GM23338 (cell line): Measurements from ENCODE around the gene SFR1. TPM values are rescaled to one million over a fixed set of nuclear protein-coding genes. Genes with fewer than 3 reads are reported as not detected.

ENCODE experiments used
- ATAC-seq: fragments of 200-7000 bp; cut with Tn5 transposase; 3 replicates; pipeline ENCODE4 v1.9.1; 2020
- DNase-seq: peaks from one replicate; pipeline ENCODE4 v3.0.0-alpha.2; 2015; ENCODE audit warnings: low spot score
- H2AFZ ChIP-seq: fragments of 200-600 bp; sonication (generic); 2 replicates; pipeline ENCODE4 v1.8.0; 2016; ENCODE audit warnings: antibody characterized with exemption, mild to moderate bottlenecking, moderate library complexity
- H3F3A ChIP-seq: fragments of 200-600 bp; sonication (generic); replicated peaks from 2 replicates; pipeline ENCODE4 v1.8.0; 2017; ENCODE audit warnings: antibody characterized with exemption, mixed run types, low read depth
- H3K27ac ChIP-seq: fragments of 200-600 bp; sonication (generic); 2 replicates; pipeline ENCODE4 v1.6.1; 2016; ENCODE audit warnings: low read depth
- H3K27me3 ChIP-seq: fragments of 200-600 bp; sonication (generic); 2 replicates; pipeline ENCODE4 v1.8.0; 2016; ENCODE audit warnings: mild to moderate bottlenecking, mixed run types, moderate library complexity; ENCODE audit not compliant: insufficient read depth
- H3K36me3 ChIP-seq: fragments of 200-600 bp; sonication (generic); 2 replicates; pipeline ENCODE4 v1.8.0; 2016; ENCODE audit warnings: mild to moderate bottlenecking; ENCODE audit not compliant: insufficient read depth
- H3K4me1 ChIP-seq: fragments of 200-600 bp; sonication (generic); 2 replicates; pipeline ENCODE4 v1.8.0; 2016; ENCODE audit warnings: mild to moderate bottlenecking, moderate library complexity; ENCODE audit not compliant: insufficient read depth
- H3K4me2 ChIP-seq: fragments of 200-600 bp; sonication (generic); 2 replicates; pipeline ENCODE4 v1.7.1; 2017; ENCODE audit warnings: mixed run types
- H3K4me3 ChIP-seq: fragments of 200-600 bp; sonication (generic); 2 replicates; pipeline ENCODE4 v1.6.1; 2016; ENCODE audit warnings: mixed run types
- H3K79me2 ChIP-seq: fragments of 200-600 bp; sonication (generic); replicated peaks from 2 replicates; pipeline ENCODE4 v1.8.0; 2017; ENCODE audit warnings: mild to moderate bottlenecking; ENCODE audit not compliant: insufficient read depth
- H3K9me2 ChIP-seq: fragments of 200-600 bp; sonication (generic); 2 replicates; pipeline ENCODE4 v1.8.0; 2017; ENCODE audit not compliant: insufficient read depth
- H4K20me1 ChIP-seq: fragments of 200-600 bp; sonication (generic); replicated peaks from 2 replicates; pipeline ENCODE4 v1.8.0; 2017; ENCODE audit warnings: mild to moderate bottlenecking; ENCODE audit not compliant: insufficient read depth
- H3K27ac Mint-ChIP-seq: 2 replicates; pipeline ENCODE4 v1.8.0; 2020; ENCODE audit warnings: inconsistent platforms, mild to moderate bottlenecking, moderate library complexity, mixed read lengths
- H3K27me3 Mint-ChIP-seq: 3 replicates; pipeline ENCODE4 v1.8.0; 2022; ENCODE audit warnings: low read depth, mild to moderate bottlenecking, moderate library complexity, mixed read lengths, inconsistent platforms; ENCODE audit not compliant: insufficient read depth, poor library complexity
- H3K36me3 Mint-ChIP-seq: 3 replicates; pipeline ENCODE4 v1.8.0; 2021; ENCODE audit warnings: low read depth, mild to moderate bottlenecking, inconsistent platforms, moderate library complexity, mixed read lengths
- H3K4me1 Mint-ChIP-seq: 3 replicates; pipeline ENCODE4 v1.8.0; 2020; ENCODE audit warnings: mild to moderate bottlenecking, inconsistent platforms, mixed read lengths
- H3K4me3 Mint-ChIP-seq: 3 replicates; pipeline ENCODE4 v1.8.0; 2021; ENCODE audit warnings: moderate library complexity, mild to moderate bottlenecking, inconsistent platforms, mixed read lengths
- H3K9me3 Mint-ChIP-seq: 3 replicates; pipeline ENCODE4 v1.8.0; 2020; ENCODE audit warnings: moderate library complexity, mild to moderate bottlenecking, inconsistent platforms, mixed read lengths
- CREB1 ChIP-seq: fragments of 250-450 bp; sonication (Bioruptor Pico); IDR thresholded peaks from 2 replicates; pipeline ENCODE4 v1.5.0; 2020; ENCODE audit warnings: low read depth, mild to moderate bottlenecking, moderate library complexity
- CTCF ChIP-seq, 2 experiments: fragments of 200-600 bp in 1 of 2; sonication (generic) in 1 of 2; conservative IDR thresholded peaks; 2 replicates each; pipeline versions ENCODE4 v1.5.1 to v1.6.1; 2016 to 2017; ENCODE audit warnings: antibody characterized with exemption in 2 of 2, low read depth in 2 of 2, mild to moderate bottlenecking in 2 of 2, moderate library complexity in 1 of 2
- EZH2 ChIP-seq: fragments of 200-600 bp; sonication (generic); IDR thresholded peaks from one replicate; pipeline ENCODE4 v1.8.0; 2017; ENCODE audit warnings: antibody characterized with exemption, mild to moderate bottlenecking, low read depth; ENCODE audit not compliant: unreplicated experiment
- EZH2phosphoT487 ChIP-seq: fragments of 200-600 bp; sonication (generic); IDR thresholded peaks from one replicate; pipeline ENCODE4 v1.8.1; 2018; ENCODE audit warnings: antibody characterized with exemption; ENCODE audit not compliant: unreplicated experiment
- JUNB ChIP-seq: IDR thresholded peaks from one replicate; pipeline ENCODE4 v1.6.1; 2016; ENCODE audit warnings: antibody characterized with exemption; ENCODE audit not compliant: unreplicated experiment
- NANOG ChIP-seq: IDR thresholded peaks from 2 replicates; pipeline ENCODE4 v1.6.1; 2016; ENCODE audit warnings: antibody characterized with exemption, borderline replicate concordance
- POLR2AphosphoS5 ChIP-seq: IDR thresholded peaks from 2 replicates; pipeline ENCODE4 v1.6.1; 2016; ENCODE audit warnings: antibody characterized with exemption, low read depth
- STAT1 ChIP-seq: IDR thresholded peaks from one replicate; pipeline ENCODE4 v1.6.1; 2016; ENCODE audit warnings: antibody characterized with exemption; ENCODE audit not compliant: unreplicated experiment
- ZNF114 ChIP-seq: fragments of 250-450 bp; sonication (Bioruptor Pico); IDR thresholded peaks from 2 replicates; pipeline ENCODE4 v1.5.0; 2020; ENCODE audit warnings: mild to moderate bottlenecking, moderate library complexity
- ZNF331 ChIP-seq: fragments of 250-450 bp; sonication (Bioruptor Pico); IDR thresholded peaks from 2 replicates; pipeline ENCODE4 v1.5.0; 2020; ENCODE audit warnings: low read depth, mild to moderate bottlenecking, moderate library complexity
- ZNF462 ChIP-seq: fragments of 250-450 bp; sonication (Bioruptor Pico); IDR thresholded peaks from 2 replicates; pipeline ENCODE4 v1.5.0; 2020; ENCODE audit warnings: mild to moderate bottlenecking, moderate library complexity
- polyA plus RNA-seq: library from polyadenylated mRNA; unstranded; fragments of >200 nt; fragmentation: Nextera tagmentation; extraction: Ambion mirVana; gene quantifications from 2 replicates; pipeline ENCODE4 v1.2.1, GENCODE V29; 2016
- total RNA-seq: library from RNA; depleted of rRNA; stranded (reverse); fragments of >200 nt; shearing (Covaris generic); gene quantifications from 2 replicates; pipeline ENCODE4 v1.2.3, GENCODE V29; 2014
- TF ChIP-seq, protein P1 (sequence below): IDR thresholded peaks from 2 replicates; pipeline ENCODE4 v1.6.1; 2016; ENCODE audit warnings: antibody characterized with exemption
- TF ChIP-seq, protein P2 (sequence below): IDR thresholded peaks from one replicate; pipeline ENCODE4 v1.6.1; 2018; ENCODE audit warnings: antibody characterized with exemption; ENCODE audit not compliant: unreplicated experiment

SFR1 gene
- total and polyA plus RNA-seq, 2 experiments from 2014 or later, result 8.3 to 13.0 TPM

- no peak overlapping the region for H3K27ac ChIP-seq
- H4K20me1 ChIP-seq, result no peaks in the 10 kb centered on the region
- peaks cover 6% of the 10 kb centered on the region; the same call in 1 of the 2 replicates for H3K4me1 ChIP-seq
- DNase-seq, result peak; percentile 74
- peak; percentile 94 for ATAC-seq
- peak overlapping the region; percentile 24 for H3K4me2 ChIP-seq
- H3F3A ChIP-seq, result no peaks in the 10 kb centered on the region
- TF ChIP-seq EZH2 (no peak), CTCF (conservative IDR thresholded peaks at IDR 0.05; ENCODE audit: low read depth in 2 of 2) (no peak), STAT1 (no peak), POLR2AphosphoS5 (no peak), EZH2phosphoT487 (no peak), JUNB (no peak), ZNF462 (CRISPR knock-in tag) (peak; percentile 60; the same call in 1 of the 2 replicates), ZNF114 (CRISPR knock-in tag) (no peak), NANOG (peak; percentile 21; the same call in 1 of the 2 replicates), ZNF331 (CRISPR knock-in tag) (no peak), CREB1 (CRISPR knock-in tag) (no peak)
- TF ChIP-seq, protein P1, sequence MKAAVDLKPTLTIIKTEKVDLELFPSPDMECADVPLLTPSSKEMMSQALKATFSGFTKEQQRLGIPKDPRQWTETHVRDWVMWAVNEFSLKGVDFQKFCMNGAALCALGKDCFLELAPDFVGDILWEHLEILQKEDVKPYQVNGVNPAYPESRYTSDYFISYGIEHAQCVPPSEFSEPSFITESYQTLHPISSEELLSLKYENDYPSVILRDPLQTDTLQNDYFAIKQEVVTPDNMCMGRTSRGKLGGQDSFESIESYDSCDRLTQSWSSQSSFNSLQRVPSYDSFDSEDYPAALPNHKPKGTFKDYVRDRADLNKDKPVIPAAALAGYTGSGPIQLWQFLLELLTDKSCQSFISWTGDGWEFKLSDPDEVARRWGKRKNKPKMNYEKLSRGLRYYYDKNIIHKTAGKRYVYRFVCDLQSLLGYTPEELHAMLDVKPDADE, result no peak
- TF ChIP-seq, protein P2, sequence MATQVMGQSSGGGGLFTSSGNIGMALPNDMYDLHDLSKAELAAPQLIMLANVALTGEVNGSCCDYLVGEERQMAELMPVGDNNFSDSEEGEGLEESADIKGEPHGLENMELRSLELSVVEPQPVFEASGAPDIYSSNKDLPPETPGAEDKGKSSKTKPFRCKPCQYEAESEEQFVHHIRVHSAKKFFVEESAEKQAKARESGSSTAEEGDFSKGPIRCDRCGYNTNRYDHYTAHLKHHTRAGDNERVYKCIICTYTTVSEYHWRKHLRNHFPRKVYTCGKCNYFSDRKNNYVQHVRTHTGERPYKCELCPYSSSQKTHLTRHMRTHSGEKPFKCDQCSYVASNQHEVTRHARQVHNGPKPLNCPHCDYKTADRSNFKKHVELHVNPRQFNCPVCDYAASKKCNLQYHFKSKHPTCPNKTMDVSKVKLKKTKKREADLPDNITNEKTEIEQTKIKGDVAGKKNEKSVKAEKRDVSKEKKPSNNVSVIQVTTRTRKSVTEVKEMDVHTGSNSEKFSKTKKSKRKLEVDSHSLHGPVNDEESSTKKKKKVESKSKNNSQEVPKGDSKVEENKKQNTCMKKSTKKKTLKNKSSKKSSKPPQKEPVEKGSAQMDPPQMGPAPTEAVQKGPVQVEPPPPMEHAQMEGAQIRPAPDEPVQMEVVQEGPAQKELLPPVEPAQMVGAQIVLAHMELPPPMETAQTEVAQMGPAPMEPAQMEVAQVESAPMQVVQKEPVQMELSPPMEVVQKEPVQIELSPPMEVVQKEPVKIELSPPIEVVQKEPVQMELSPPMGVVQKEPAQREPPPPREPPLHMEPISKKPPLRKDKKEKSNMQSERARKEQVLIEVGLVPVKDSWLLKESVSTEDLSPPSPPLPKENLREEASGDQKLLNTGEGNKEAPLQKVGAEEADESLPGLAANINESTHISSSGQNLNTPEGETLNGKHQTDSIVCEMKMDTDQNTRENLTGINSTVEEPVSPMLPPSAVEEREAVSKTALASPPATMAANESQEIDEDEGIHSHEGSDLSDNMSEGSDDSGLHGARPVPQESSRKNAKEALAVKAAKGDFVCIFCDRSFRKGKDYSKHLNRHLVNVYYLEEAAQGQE, result no peak
- peak overlapping the region; percentile 43; the same call in 2 of the 3 replicates for H3K4me3 Mint-ChIP-seq
- H3K36me3 Mint-ChIP-seq, result no peaks in the 10 kb centered on the region
- H3K27me3 ChIP-seq, result no peaks in the 10 kb centered on the region
- H3K9me3 Mint-ChIP-seq, result no peaks in the 10 kb centered on the region
- H3K27ac Mint-ChIP-seq, result peak overlapping the region; percentile 37
- peaks cover 18% of the 10 kb centered on the region; the same call in 2 of the 3 replicates for H3K4me1 Mint-ChIP-seq
- H3K4me3 ChIP-seq, result peak overlapping the region; percentile 6; the same call in 1 of the 2 replicates
- no peaks in the 10 kb centered on the region for H3K9me2 ChIP-seq
- H3K79me2 ChIP-seq, result no peaks in the 10 kb centered on the region
- no peak overlapping the region for H2AFZ ChIP-seq
- H3K36me3 ChIP-seq, result no peaks in the 10 kb centered on the region
- no peaks in the 10 kb centered on the region for H3K27me3 Mint-ChIP-seq
Observed at GRCh38 chr10:104142081-104142480, 20.1 kb downstream of the SFR1 start.
